Suprapubic skin (tissue), 4 donors: ENCODE measurements around the gene VPS35L.

Experiments used
- CTCF ChIP-seq, 2 donors: fragments of 200-600 bp in 1 of 2; fragments of 450-650 bp in 1 of 2; sonication (generic) in 1 of 2; IDR thresholded peaks; one replicate each; pipeline ENCODE4 v1.5.1; 2016 to 2019; ENCODE audit warnings: antibody characterized with exemption in 2 of 2, mild to moderate bottlenecking in 1 of 2, moderate library complexity in 1 of 2
- EP300 ChIP-seq: sonication (generic); formaldehyde crosslinking; IDR thresholded peaks from one replicate; pipeline ENCODE4 v1.6.1; 2017; ENCODE audit warnings: antibody characterized with exemption
- POLR2A ChIP-seq, 2 donors: fragments of 450-650 bp; IDR thresholded peaks; one replicate each; pipeline ENCODE4 v1.6.1; 2017; ENCODE audit warnings: antibody characterized with exemption in 2 of 2, mild to moderate bottlenecking in 2 of 2, moderate library complexity in 2 of 2
- POLR2AphosphoS5 ChIP-seq, 3 donors: sonication (generic); formaldehyde crosslinking; IDR thresholded peaks; one replicate each; pipeline ENCODE4 v1.6.1; 2017; ENCODE audit warnings: antibody characterized with exemption in 3 of 3

DNA sequence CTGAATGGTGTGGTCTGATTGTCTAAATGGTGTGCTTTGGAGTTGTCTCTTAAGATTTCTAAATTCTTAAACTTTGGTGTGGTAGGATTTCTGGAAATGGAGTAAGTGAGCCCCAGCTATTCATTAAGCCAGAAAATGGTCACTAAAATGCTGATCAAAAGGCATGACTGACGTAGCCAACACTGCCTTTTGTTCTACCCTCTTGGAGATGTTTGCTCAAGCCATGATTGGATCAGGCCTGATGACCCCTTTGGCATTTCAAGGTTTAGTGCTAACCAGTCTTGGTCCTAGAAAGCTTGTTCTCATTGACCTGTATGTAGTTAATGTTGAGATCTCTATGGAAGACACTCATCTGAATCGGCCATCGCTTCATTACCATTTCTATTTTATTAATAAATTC lies 94.5 kb downstream of the VPS35L start:
- TF ChIP-seq CTCF (IDR thresholded peaks at IDR 0.05) (no peak), POLR2A (IDR thresholded peaks at IDR 0.05) (no peak), EP300 (no peak), POLR2AphosphoS5 (IDR thresholded peaks at IDR 0.05) (no peak)
